Activated T-cell treated with anti-CD3 and anti-CD28 coated beads, Interleukin-2, amount 50 U/mL, for 1 hour (primary cell): ENCODE measurements around the gene DHRS1.

Experiments
- DNase-seq: peaks from one replicate; pipeline ENCODE4 v3.0.0-alpha.2; 2020

The DHRS1 gene

DNA sequence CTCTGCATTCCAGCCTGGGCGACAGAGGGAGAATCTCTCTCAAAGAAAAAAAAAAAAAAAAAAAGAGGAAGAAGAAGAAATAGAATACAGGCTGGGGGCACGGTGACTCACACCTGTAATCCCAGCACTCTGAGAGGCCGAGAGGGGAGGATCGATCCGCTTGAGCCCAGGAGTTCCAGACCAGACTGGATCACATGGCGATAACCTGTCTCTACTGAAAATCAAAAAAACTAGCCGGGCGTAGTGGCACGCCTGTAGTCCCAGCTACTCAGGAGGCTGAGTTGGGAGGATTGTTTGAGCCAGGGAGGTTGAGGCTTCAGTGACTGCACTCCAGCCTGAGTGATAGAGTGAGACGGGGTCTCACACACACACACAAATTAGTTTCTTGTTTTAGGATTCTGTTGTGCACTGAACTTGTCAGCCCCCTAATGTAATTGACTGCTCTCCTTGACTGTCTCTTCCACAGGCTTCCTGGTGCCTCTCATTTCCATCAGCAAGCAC, 56.2 kb downstream of the DHRS1 start:
- no peak for DNase-seq

DNA sequence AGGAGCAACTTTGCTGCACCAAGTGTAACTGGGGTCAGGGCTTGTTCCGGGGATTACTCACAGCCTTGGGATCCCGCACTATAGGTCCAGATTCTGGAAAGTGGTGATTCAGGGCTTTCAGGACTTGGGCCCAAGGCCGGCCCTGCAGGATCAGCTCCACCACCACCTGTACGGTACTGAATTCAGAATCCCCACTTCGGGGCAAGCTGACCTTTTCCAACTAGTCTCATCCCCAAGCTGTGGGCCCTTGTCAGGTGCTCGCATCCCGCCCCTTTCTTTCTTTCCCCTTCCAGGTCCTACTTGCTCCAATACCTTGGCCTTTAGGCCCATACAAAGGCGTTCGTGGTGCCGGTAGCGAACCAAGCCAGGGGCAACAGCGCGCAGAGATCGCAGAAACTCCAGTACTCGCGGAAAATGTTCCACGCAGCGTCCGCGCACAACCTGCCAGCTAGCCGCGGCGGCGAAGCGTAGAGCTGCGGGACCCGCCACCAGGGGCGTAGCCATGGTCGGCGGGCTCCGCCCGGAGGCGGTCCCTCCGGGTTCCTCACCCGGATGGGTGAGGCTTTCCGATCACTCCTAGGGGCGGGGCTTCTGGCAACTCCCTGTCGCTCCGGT, 57.6 kb downstream of the DHRS1 start:
- DNase-seq = peak; percentile 96
